A549 (cell line): Measurements from ENCODE around the gene CAVIN1.

ENCODE experiments used
- EP300 ChIP-seq, 2 experiments: fragments of >200 bp; sonication (Bioruptor Twin); formaldehyde crosslinking; IDR thresholded peaks; 2 replicates in 1 of 2; 3 replicates in 1 of 2; pipeline ENCODE4 v1.6.1; 2016 to 2017
- ESRRA ChIP-seq: fragments of 150-350 bp; IDR thresholded peaks from 2 replicates; pipeline ENCODE4 v1.6.1; 2014; ENCODE audit warnings: mild to moderate bottlenecking, low read length, borderline replicate concordance
- HOXA7 ChIP-seq: fragments of 250-450 bp; sonication (Bioruptor Pico); IDR thresholded peaks from 2 replicates; pipeline ENCODE4 v1.5.0; 2020; ENCODE audit warnings: mild to moderate bottlenecking, moderate library complexity
- JUN ChIP-seq, 2 experiments: fragments of >200 bp; sonication (Bioruptor Twin); formaldehyde crosslinking; IDR thresholded peaks; 2 replicates in 1 of 2; 3 replicates in 1 of 2; pipeline ENCODE4 v1.6.1; 2016 to 2017
- JUNB ChIP-seq: fragments of >200 bp; sonication (Bioruptor Twin); formaldehyde crosslinking; IDR thresholded peaks from 2 replicates; pipeline ENCODE4 v1.6.1; 2016
- KDM1A ChIP-seq: fragments of 200-600 bp; sonication (generic); IDR thresholded peaks from 2 replicates; pipeline ENCODE4 v1.6.1; 2016; ENCODE audit warnings: low read depth, mild to moderate bottlenecking
- NFE2L2 ChIP-seq: fragments of 150-350 bp; conservative IDR thresholded peaks from 2 replicates; pipeline ENCODE4 v1.6.1; 2014; ENCODE audit warnings: low read length
- PHF8 ChIP-seq: fragments of 200-600 bp; sonication (generic); IDR thresholded peaks from 2 replicates; pipeline ENCODE4 v1.6.1; 2016; ENCODE audit warnings: low read depth, mild to moderate bottlenecking, antibody characterized with exemption, moderate library complexity, borderline replicate concordance
- POLR2A ChIP-seq: IDR thresholded peaks from 2 replicates; pipeline ENCODE4 v1.6.1; 2012; ENCODE audit warnings: mild to moderate bottlenecking, low read length
- TF ChIP-seq, protein P1 (sequence below): fragments of >200 bp; sonication (Bioruptor Twin); formaldehyde crosslinking; IDR thresholded peaks from 3 replicates; pipeline ENCODE4 v1.5.1; 2016
- TF ChIP-seq, protein P2 (sequence below): fragments of 200-600 bp; sonication (generic); IDR thresholded peaks from 2 replicates; pipeline ENCODE4 v1.6.1; 2016; ENCODE audit warnings: antibody characterized with exemption, mild to moderate bottlenecking, moderate library complexity
- TF ChIP-seq, protein P3 (sequence below): IDR thresholded peaks from 2 replicates; pipeline ENCODE4 v1.6.1; 2012; ENCODE audit warnings: low read depth, borderline replicate concordance

DNA sequence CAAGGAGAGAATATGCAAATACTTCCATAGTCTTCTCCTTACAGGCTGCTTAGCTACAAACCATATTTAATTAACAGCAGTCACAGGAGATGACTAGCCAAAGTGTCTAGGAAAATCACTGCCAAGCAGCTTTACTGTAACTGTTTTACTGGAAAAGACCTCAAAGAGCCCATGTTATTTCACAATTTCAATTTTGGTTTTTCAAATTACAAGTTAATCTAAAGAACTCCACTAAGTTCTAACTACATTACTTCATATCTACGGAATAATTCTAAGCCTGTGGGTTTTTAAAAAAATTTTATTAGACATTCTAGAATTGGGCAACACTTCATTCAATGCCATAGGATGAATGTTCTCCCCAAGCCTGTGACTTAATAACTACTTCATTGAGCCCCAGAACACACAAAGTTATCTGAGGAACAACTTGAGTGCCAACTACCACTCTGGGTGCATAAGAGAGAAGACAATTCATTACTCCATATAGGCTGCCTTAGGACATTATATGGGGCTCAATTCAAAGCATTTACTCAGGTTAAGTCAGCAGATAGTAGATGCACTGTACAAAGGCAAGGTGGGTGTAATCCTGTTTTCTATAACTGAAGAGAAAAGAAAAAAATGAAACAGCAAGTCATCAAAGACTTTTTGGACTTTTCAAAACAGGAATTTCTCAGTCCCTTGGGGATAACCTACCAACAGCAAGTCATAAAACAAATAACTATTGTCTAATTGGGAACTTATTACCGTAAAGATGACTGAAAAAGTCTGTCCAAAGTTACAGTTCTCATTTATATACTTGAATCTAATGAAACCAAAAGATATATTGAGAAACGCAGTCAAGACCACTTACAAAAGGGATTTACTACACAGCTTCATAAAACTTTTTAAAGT, 67.9 kb downstream of the CAVIN1 start:
- TF ChIP-seq, protein P1, sequence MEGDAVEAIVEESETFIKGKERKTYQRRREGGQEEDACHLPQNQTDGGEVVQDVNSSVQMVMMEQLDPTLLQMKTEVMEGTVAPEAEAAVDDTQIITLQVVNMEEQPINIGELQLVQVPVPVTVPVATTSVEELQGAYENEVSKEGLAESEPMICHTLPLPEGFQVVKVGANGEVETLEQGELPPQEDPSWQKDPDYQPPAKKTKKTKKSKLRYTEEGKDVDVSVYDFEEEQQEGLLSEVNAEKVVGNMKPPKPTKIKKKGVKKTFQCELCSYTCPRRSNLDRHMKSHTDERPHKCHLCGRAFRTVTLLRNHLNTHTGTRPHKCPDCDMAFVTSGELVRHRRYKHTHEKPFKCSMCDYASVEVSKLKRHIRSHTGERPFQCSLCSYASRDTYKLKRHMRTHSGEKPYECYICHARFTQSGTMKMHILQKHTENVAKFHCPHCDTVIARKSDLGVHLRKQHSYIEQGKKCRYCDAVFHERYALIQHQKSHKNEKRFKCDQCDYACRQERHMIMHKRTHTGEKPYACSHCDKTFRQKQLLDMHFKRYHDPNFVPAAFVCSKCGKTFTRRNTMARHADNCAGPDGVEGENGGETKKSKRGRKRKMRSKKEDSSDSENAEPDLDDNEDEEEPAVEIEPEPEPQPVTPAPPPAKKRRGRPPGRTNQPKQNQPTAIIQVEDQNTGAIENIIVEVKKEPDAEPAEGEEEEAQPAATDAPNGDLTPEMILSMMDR, result no peak
- TF ChIP-seq KDM1A, result no peak
- no peak for TF ChIP-seq POLR2A
- no peak for TF ChIP-seq JUN (IDR thresholded peaks at IDR 0.05)
- TF ChIP-seq ESRRA, result no peak
- no peak for TF ChIP-seq PHF8
- TF ChIP-seq NFE2L2, result no peak
- TF ChIP-seq EP300 (IDR thresholded peaks at IDR 0.05), result no peak
- TF ChIP-seq, protein P2, sequence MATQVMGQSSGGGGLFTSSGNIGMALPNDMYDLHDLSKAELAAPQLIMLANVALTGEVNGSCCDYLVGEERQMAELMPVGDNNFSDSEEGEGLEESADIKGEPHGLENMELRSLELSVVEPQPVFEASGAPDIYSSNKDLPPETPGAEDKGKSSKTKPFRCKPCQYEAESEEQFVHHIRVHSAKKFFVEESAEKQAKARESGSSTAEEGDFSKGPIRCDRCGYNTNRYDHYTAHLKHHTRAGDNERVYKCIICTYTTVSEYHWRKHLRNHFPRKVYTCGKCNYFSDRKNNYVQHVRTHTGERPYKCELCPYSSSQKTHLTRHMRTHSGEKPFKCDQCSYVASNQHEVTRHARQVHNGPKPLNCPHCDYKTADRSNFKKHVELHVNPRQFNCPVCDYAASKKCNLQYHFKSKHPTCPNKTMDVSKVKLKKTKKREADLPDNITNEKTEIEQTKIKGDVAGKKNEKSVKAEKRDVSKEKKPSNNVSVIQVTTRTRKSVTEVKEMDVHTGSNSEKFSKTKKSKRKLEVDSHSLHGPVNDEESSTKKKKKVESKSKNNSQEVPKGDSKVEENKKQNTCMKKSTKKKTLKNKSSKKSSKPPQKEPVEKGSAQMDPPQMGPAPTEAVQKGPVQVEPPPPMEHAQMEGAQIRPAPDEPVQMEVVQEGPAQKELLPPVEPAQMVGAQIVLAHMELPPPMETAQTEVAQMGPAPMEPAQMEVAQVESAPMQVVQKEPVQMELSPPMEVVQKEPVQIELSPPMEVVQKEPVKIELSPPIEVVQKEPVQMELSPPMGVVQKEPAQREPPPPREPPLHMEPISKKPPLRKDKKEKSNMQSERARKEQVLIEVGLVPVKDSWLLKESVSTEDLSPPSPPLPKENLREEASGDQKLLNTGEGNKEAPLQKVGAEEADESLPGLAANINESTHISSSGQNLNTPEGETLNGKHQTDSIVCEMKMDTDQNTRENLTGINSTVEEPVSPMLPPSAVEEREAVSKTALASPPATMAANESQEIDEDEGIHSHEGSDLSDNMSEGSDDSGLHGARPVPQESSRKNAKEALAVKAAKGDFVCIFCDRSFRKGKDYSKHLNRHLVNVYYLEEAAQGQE, result no peak
- no peak for TF ChIP-seq HOXA7 (CRISPR knock-in tag)
- TF ChIP-seq, protein P3, sequence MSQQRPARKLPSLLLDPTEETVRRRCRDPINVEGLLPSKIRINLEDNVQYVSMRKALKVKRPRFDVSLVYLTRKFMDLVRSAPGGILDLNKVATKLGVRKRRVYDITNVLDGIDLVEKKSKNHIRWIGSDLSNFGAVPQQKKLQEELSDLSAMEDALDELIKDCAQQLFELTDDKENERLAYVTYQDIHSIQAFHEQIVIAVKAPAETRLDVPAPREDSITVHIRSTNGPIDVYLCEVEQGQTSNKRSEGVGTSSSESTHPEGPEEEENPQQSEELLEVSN, result no peak
- TF ChIP-seq JUNB, result no peak
